Choroid plexus epithelial cell (primary cell): ENCODE measurements around the gene GJB2.

Source experiments
- DNase-seq: peaks from one replicate; pipeline ENCODE4 v3.0.0-alpha.2; 2010; ENCODE audit warnings: low read depth
- H3K4me3 ChIP-seq: 2 replicates; pipeline ENCODE4 v1.5.1; 2011; ENCODE audit warnings: low read depth, mild to moderate bottlenecking, control low read depth, low read length, moderate library complexity
- TF ChIP-seq, protein P1 (sequence below): conservative IDR thresholded peaks from 2 replicates; pipeline ENCODE4 v1.5.1; 2011; ENCODE audit warnings: low read depth, mild to moderate bottlenecking, control low read depth, inconsistent platforms, low read length, moderate library complexity

The GJB2 gene

GRCh38 chr13:20227730-20228129 is 35.0 kb upstream of the GJB2 start:
- TF ChIP-seq, protein P1, sequence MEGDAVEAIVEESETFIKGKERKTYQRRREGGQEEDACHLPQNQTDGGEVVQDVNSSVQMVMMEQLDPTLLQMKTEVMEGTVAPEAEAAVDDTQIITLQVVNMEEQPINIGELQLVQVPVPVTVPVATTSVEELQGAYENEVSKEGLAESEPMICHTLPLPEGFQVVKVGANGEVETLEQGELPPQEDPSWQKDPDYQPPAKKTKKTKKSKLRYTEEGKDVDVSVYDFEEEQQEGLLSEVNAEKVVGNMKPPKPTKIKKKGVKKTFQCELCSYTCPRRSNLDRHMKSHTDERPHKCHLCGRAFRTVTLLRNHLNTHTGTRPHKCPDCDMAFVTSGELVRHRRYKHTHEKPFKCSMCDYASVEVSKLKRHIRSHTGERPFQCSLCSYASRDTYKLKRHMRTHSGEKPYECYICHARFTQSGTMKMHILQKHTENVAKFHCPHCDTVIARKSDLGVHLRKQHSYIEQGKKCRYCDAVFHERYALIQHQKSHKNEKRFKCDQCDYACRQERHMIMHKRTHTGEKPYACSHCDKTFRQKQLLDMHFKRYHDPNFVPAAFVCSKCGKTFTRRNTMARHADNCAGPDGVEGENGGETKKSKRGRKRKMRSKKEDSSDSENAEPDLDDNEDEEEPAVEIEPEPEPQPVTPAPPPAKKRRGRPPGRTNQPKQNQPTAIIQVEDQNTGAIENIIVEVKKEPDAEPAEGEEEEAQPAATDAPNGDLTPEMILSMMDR: no peak
- no peak overlapping the region for H3K4me3 ChIP-seq
- DNase-seq: no peak

GRCh38 chr13:20227288-20227687 is 34.5 kb upstream of the GJB2 start:
- DNase-seq: no peak
- TF ChIP-seq, protein P1: no peak
- no peak overlapping the region for H3K4me3 ChIP-seq

- H3K4me3 ChIP-seq: no peak overlapping the region
- DNase-seq: no peak
- TF ChIP-seq, protein P1: no peak
Measured at GRCh38 chr13:20222553-20222952, 29.8 kb upstream of the GJB2 start.

GRCh38 chr13:20221772-20222171 is 29.0 kb upstream of the GJB2 start:
- DNase-seq: no peak
- no peak overlapping the region for H3K4me3 ChIP-seq
- TF ChIP-seq, protein P1: no peak

DNA sequence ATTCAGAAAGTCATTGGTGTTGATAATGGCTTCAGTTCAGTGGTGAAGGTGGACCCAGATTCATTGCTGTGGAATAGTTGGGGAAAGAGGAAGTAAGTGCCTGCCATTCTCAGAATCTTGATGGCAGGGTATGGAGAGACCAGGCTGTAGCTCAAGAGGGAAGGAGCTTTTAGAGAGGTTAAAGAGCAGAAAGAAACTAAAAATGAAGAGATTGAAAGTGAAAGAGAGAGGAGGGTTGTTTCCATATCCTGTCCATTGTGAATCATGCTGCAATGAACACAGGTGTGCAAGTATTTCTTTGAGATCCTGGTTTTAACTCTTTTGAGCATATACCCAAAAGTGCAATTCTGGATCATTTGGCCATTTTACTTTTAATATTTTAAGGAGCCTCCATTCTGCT is 26.8 kb upstream of the GJB2 start:
- H3K4me3 ChIP-seq: no peak overlapping the region
- TF ChIP-seq, protein P1: no peak
- no peak for DNase-seq

DNA sequence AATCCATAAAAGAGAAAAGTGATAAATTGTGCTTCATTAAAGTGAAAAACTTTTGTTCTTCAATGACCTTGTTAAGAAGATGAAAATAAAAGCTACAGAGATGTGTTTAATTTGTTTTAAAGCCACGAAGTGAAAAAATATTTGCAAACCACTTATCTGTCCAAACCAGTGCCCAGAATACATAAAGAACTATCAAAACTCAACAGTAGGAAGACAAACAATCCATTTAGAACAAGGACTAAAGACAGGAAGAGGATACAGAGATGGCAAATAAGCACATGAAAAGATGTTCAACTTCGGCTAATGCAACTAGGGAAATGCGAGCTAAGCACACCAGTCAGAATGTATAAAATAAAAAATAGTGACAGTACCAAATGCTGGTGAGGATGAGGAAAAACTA is 24.4 kb upstream of the GJB2 start:
- DNase-seq: no peak
- TF ChIP-seq, protein P1: no peak
- H3K4me3 ChIP-seq: no peak overlapping the region

DNA sequence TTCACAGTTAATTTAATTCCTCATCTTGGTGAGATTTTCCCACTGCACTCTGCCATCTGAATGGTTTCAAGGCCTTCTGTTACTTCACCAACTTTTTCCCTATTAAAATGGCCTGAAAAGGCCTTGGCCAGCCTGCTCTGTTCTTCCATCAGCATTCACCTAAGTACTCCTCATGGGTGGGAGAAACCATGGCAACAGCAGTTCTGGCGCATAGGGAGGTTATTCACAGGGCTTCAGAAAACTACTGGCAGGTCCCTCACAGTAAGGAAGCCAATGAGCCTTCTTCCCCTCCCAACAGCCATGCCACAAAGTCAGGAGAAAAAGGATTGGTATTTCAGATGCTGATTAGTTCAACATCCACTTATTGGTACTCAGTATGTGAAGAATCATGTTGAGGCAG is 17.2 kb upstream of the GJB2 start:
- DNase-seq: no peak
- H3K4me3 ChIP-seq: no peak overlapping the region
- TF ChIP-seq, protein P1: no peak
